A673 (cell line): Measurements from ENCODE around the gene PXN. TPM values are rescaled to one million over a fixed set of nuclear protein-coding genes. Genes with fewer than 3 reads are reported as not detected.

ENCODE experiments used
- BruUV-seq: library from RNA; stranded (reverse); fragments of 400-500 nt; replicated peaks from 2 replicates; lab custom pipeline; 2021; lab: Mats Ljungman, UMichigan
- CTCF ChIA-PET: fragments of 300-600 bp; sonication (Branson Sonifier 250); formaldehyde crosslinking; loops from one replicate; lab custom pipeline; 2022; ENCODE audit warnings: antibody characterized with exemption; lab: Charles Lee
- POLR2A ChIA-PET: fragments of 300-600 bp; sonication (Branson Sonifier 250); formaldehyde crosslinking; loops from one replicate; lab custom pipeline; 2022; ENCODE audit warnings: antibody characterized with exemption; ENCODE audit not compliant: low non-redundant PET; lab: Charles Lee
- DNase-seq: peaks from one replicate; pipeline ENCODE4 v3.0.0-alpha.2; 2015; ENCODE audit warnings: low spot score
- H3K27ac ChIP-seq: fragments of 200-600 bp; sonication (generic); 2 replicates; pipeline ENCODE4 v1.5.1; 2016; ENCODE audit warnings: mixed run types, low read depth, mild to moderate bottlenecking, mixed read lengths, antibody characterized with exemption, low read length; ENCODE audit not compliant: poor library complexity, severe bottlenecking
- H3K27me3 ChIP-seq: fragments of 200-600 bp; sonication (generic); replicated peaks from 2 replicates; pipeline ENCODE4 v1.6.1; 2017; ENCODE audit warnings: mixed run types, low read depth, mild to moderate bottlenecking, mixed read lengths, antibody characterized with exemption, low read length; ENCODE audit not compliant: insufficient read depth, poor library complexity
- H3K36me3 ChIP-seq: fragments of 200-600 bp; sonication (generic); 2 replicates; pipeline ENCODE4 v1.6.1; 2016; ENCODE audit warnings: mixed run types, mild to moderate bottlenecking, mixed read lengths, antibody characterized with exemption, low read length; ENCODE audit not compliant: insufficient read depth, poor library complexity, severe bottlenecking
- H3K4me1 ChIP-seq: fragments of 200-600 bp; sonication (generic); 2 replicates; pipeline ENCODE4 v1.6.1; 2017; ENCODE audit warnings: mixed run types, mild to moderate bottlenecking, mixed read lengths, antibody characterized with exemption, low read length; ENCODE audit not compliant: insufficient read depth, poor library complexity, severe bottlenecking
- H3K4me3 ChIP-seq: fragments of 200-600 bp; sonication (generic); 2 replicates; pipeline ENCODE4 v1.5.1; 2016; ENCODE audit warnings: low read depth, mixed run types, mild to moderate bottlenecking, mixed read lengths, low read length; ENCODE audit not compliant: poor library complexity, severe bottlenecking
- H3K9me3 ChIP-seq: fragments of 200-600 bp; sonication (generic); 2 replicates; pipeline ENCODE4 v1.6.1; 2016; ENCODE audit warnings: mixed run types, low read depth, mild to moderate bottlenecking, mixed read lengths, antibody characterized with exemption, low read length; ENCODE audit not compliant: poor library complexity, severe bottlenecking
- EZH2 ChIP-seq: fragments of 200-600 bp; sonication (generic); IDR thresholded peaks from 2 replicates; pipeline ENCODE4 v1.6.1; 2017; ENCODE audit warnings: borderline replicate concordance, low read depth, mild to moderate bottlenecking, mixed read lengths, antibody characterized with exemption, low read length; ENCODE audit not compliant: poor library complexity, severe bottlenecking
- intact Hi-C: fragments of 100-400 bp; cut with micrococcal nuclease; formaldehyde crosslinking; loops from one replicate; pipeline ENCODE4 v1.10.0; 2022; ENCODE audit not compliant: unreplicated experiment
- total RNA-seq: library from RNA; stranded (reverse); gene quantifications from 2 replicates; pipeline ENCODE4 v1.2.3, GENCODE V29; 2021
- TF ChIP-seq, protein P1 (sequence below): fragments of 300-800, 200-600 bp; sonication (generic); conservative IDR thresholded peaks from 2 replicates; pipeline ENCODE4 v1.5.1; 2017; ENCODE audit warnings: low read depth, mild to moderate bottlenecking, antibody characterized with exemption, low read length, moderate library complexity, mixed read lengths

The PXN gene
- total RNA-seq, 1 experiment from 2014 or later, result 127 TPM

DNA sequence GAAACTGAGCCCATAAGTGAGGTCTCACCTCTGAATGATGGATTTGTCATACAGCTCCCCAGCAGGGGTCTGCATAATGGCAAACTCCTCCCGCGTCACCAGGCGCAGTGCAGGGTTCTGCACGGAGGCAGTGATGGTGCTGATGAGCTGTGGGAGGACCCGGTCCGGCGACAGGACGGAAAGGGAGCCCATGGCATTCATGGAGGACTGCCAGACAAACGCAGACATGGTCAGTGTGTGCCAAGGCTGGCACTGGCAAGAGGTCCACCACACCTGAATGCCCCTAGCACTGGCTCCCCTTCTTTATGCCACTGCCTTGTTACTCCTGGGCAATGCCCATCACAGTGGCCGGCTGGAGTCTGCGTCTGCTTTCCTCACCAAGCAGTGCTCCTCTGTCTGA lies 103.7 kb downstream of the PXN start:
- no peaks in the 10 kb centered on the region for H3K27me3 ChIP-seq
- CTCF ChIA-PET, result no interaction called here

More for the DNA sequence above, 103.7 kb downstream of the PXN start:
- Histone ChIP-seq H3K27ac (no peak overlapping the region), H3K36me3 (peaks cover 81% of the 10 kb centered on the region), H3K4me3 (no peak overlapping the region), H3K4me1 (no peaks in the 10 kb centered on the region), H3K9me3 (no peaks in the 10 kb centered on the region)
- TF ChIP-seq, protein P1, sequence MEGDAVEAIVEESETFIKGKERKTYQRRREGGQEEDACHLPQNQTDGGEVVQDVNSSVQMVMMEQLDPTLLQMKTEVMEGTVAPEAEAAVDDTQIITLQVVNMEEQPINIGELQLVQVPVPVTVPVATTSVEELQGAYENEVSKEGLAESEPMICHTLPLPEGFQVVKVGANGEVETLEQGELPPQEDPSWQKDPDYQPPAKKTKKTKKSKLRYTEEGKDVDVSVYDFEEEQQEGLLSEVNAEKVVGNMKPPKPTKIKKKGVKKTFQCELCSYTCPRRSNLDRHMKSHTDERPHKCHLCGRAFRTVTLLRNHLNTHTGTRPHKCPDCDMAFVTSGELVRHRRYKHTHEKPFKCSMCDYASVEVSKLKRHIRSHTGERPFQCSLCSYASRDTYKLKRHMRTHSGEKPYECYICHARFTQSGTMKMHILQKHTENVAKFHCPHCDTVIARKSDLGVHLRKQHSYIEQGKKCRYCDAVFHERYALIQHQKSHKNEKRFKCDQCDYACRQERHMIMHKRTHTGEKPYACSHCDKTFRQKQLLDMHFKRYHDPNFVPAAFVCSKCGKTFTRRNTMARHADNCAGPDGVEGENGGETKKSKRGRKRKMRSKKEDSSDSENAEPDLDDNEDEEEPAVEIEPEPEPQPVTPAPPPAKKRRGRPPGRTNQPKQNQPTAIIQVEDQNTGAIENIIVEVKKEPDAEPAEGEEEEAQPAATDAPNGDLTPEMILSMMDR, result no peak
- no peak for TF ChIP-seq EZH2
- intact Hi-C loops, result no loop called here
- no peak for DNase-seq
- POLR2A ChIA-PET, result no interaction called here
- BruUV-seq, result no TSS peak

Other genes starting within 250 kb of the PXN start
- gene RAB35, start 149.0 kb downstream of the PXN start, total RNA-seq, result 57.9 and 63.0 TPM in 2 replicates
- gene GCN1, start 71.0 kb downstream of the PXN start, total RNA-seq, result 129 and 131 TPM in 2 replicates
- 1,951 and 2,047 TPM in 2 replicates for gene RPLP0, start 64.6 kb downstream of the PXN start, total RNA-seq
- gene RNU4-2, start 26.2 kb upstream of the PXN start, total RNA-seq, result 2,640 and 2,668 TPM in 2 replicates
- gene RNU4-1, start 27.5 kb upstream of the PXN start, total RNA-seq, result 1,130 and 1,293 TPM in 2 replicates
- gene SIRT4, start 36.6 kb upstream of the PXN start, total RNA-seq, result 3.7 and 4.8 TPM in 2 replicates
- gene PLA2G1B, start 62.0 kb upstream of the PXN start, total RNA-seq, result not detected in 2 replicates
- 3.6 and 8.8 TPM in 2 replicates for gene MSI1, start 103.4 kb upstream of the PXN start, total RNA-seq
- gene COX6A1, start 172.4 kb upstream of the PXN start, total RNA-seq, result 435 and 460 TPM in 2 replicates
- gene TRIAP1, start 180.7 kb upstream of the PXN start, total RNA-seq, result 29.4 and 36.4 TPM in 2 replicates
- 40.2 and 42.4 TPM in 2 replicates for gene GATC, start 180.7 kb upstream of the PXN start, total RNA-seq
- 308 and 328 TPM in 2 replicates for gene SRSF9, start 204.0 kb upstream of the PXN start, total RNA-seq
- gene DYNLL1, start 230.4 kb upstream of the PXN start, total RNA-seq, result 546 and 617 TPM in 2 replicates